A549 treated with RU486 at 1 μM for 4 hours (cell line): ENCODE results near the gene FGF6. TPM values are rescaled to one million over a fixed set of nuclear protein-coding genes. Genes with fewer than 3 reads are reported as not detected.

Experiments
- total RNA-seq: library from RNA; stranded (reverse); fragments of 200-300 nt; extraction: Qiagen RNA extraction; gene quantifications from 5 replicates; pipeline ENCODE4 v1.2.3, GENCODE V29; 2022; ENCODE audit warnings: low read depth

The FGF6 gene, protein sequence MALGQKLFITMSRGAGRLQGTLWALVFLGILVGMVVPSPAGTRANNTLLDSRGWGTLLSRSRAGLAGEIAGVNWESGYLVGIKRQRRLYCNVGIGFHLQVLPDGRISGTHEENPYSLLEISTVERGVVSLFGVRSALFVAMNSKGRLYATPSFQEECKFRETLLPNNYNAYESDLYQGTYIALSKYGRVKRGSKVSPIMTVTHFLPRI
- total RNA-seq: not detected in 5 replicates

DNA sequence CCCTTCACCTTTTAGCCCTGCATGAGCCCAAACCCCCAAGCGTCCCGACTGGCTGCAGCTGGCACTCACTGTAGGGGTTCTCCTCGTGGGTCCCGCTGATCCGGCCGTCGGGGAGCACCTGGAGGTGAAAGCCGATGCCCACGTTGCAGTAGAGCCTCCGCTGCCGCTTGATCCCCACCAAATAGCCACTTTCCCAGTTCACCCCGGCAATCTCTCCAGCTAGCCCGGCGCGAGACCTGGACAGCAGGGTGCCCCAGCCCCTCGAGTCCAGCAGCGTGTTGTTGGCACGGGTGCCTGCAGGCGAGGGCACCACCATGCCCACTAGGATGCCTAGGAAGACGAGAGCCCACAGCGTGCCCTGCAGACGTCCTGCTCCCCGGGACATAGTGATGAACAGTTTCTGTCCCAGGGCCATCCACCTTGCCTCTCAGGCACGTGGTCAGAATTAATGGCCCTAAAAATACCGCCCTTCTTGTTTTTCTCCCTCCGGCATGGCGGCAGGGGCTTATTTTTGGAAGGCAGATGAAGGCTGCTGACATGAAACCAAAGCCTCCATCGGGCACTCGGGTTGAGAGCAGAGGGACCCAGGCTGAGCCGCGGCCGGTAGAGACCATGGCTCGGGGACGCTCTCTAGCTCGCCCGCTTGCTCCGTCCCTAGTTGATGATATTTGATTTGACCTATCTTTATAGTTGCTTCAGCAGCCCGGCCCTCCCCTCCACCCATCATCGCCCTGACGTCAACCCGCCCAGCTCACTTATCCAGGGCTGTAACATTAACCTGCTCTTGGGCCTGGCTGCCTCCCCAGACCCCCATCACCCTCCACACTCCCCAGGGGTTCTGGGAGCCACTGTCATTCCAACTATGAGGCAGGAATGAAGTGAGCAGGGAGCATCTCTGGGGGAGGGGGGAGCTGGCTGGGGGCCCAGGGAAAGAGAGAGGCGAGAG, at the start of gene FGF6:
FGF6 (minus strand) TSS at position 660 of the 946 bp plus-strand sequence; CDS start at position 415, 245 bp downstream.

Other genes starting within 250 kb of the FGF6 start
- gene CCND2, start 172.1 kb downstream of the FGF6 start, total RNA-seq: not detected in 5 replicates
- 37.8 to 45.0 TPM (median 42.1 TPM) in 5 replicates for gene TIGAR, start 124.6 kb downstream of the FGF6 start, total RNA-seq
- not detected in 5 replicates for gene FGF23, start 66.1 kb downstream of the FGF6 start, total RNA-seq
- gene RAD51AP1, start 93.1 kb upstream of the FGF6 start, total RNA-seq: 11.2 to 26.9 TPM (median 18.7 TPM) in 5 replicates
- gene DYRK4, start 116.4 kb upstream of the FGF6 start, total RNA-seq: 40.7 to 57.4 TPM (median 44.6 TPM) in 5 replicates
- gene AKAP3, start 203.2 kb upstream of the FGF6 start, total RNA-seq: 0.03 to 0.41 TPM (median 0.29 TPM) in 4 of 5 replicates, not detected in the other
- 107 to 119 TPM (median 110 TPM) in 5 replicates for gene NDUFA9, start 203.3 kb upstream of the FGF6 start, total RNA-seq